ENCODE measurements around the gene SH3BGRL2.
"Not testable (repeated sequence)": the region's sequence is repeated elsewhere in the genome, so short reads cannot be mapped to it uniquely, and the experiment has no call there.

SH3BGRL2 gene

GRCh38 chr6:79719248-79719960, 88.3 kb downstream of the SH3BGRL2 start:
- H3K36me3 ChIP-seq (ENCODE audit: control insufficient read depth in 1 of 2, insufficient read depth in 2 of 2, low read length in 2 of 2), result no peaks in the 10 kb centered on the region
- no peaks in the 10 kb centered on the region for H3K4me1 ChIP-seq (ENCODE audit: control insufficient read depth in 1 of 2, insufficient read depth in 2 of 2, low read length in 2 of 2)
- no peak overlapping the region for H3K27ac ChIP-seq (ENCODE audit: low read length)
- H3K27me3 ChIP-seq (ENCODE audit: low read depth, low read length), result no peaks in the 10 kb centered on the region
- no peaks in the 10 kb centered on the region for H3K9me3 ChIP-seq (ENCODE audit: control insufficient read depth in 1 of 2, low read length in 2 of 2)
- H3K4me3 ChIP-seq (ENCODE audit: low read depth in 1 of 2, low read length in 2 of 2), result no peak overlapping the region

- H3K9me3 ChIP-seq (ENCODE audit: control insufficient read depth in 1 of 2, low read length in 2 of 2), result no peaks in the 10 kb centered on the region
These were observed 93.7 kb downstream of the SH3BGRL2 start for GRCh38 chr6:79724816-79725215.

GRCh38 chr6:79731471-79731870, 100.3 kb downstream of the SH3BGRL2 start:
- no peaks in the 10 kb centered on the region for H3K27me3 ChIP-seq (ENCODE audit: low read depth, low read length)
- no peak overlapping the region for H3K4me3 ChIP-seq (ENCODE audit: low read depth in 1 of 2, low read length in 2 of 2)
- H3K36me3 ChIP-seq (ENCODE audit: control insufficient read depth in 1 of 2, insufficient read depth in 2 of 2, low read length in 2 of 2), result no peaks in the 10 kb centered on the region
- no peaks in the 10 kb centered on the region for H3K4me1 ChIP-seq (ENCODE audit: control insufficient read depth in 1 of 2, insufficient read depth in 2 of 2, low read length in 2 of 2)
- no peaks in the 10 kb centered on the region for H3K9me3 ChIP-seq (ENCODE audit: control insufficient read depth in 1 of 2, low read length in 2 of 2)
- no peak overlapping the region for H3K27ac ChIP-seq (ENCODE audit: low read length)

More at GRCh38 chr6:79724816-79725215, 93.7 kb downstream of the SH3BGRL2 start:
- no peaks in the 10 kb centered on the region for H3K27me3 ChIP-seq (ENCODE audit: low read depth, low read length)
- H3K4me1 ChIP-seq (ENCODE audit: control insufficient read depth in 1 of 2, insufficient read depth in 2 of 2, low read length in 2 of 2), result no peaks in the 10 kb centered on the region
- no peaks in the 10 kb centered on the region for H3K36me3 ChIP-seq (ENCODE audit: control insufficient read depth in 1 of 2, insufficient read depth in 2 of 2, low read length in 2 of 2)
- H3K27ac ChIP-seq (ENCODE audit: low read length), result no peak overlapping the region
- H3K4me3 ChIP-seq (ENCODE audit: low read depth in 1 of 2, low read length in 2 of 2), result no peak overlapping the region

GRCh38 chr6:79733388-79733787, 102.3 kb downstream of the SH3BGRL2 start:
- Histone ChIP-seq H3K27ac (ENCODE audit: low read length) (no peak overlapping the region), H3K9me3 (ENCODE audit: control insufficient read depth in 1 of 2, low read length in 2 of 2) (no peaks in the 10 kb centered on the region), H3K4me3 (ENCODE audit: low read depth in 1 of 2, low read length in 2 of 2) (no peak overlapping the region), H3K4me1 (ENCODE audit: control insufficient read depth in 1 of 2, insufficient read depth in 2 of 2, low read length in 2 of 2) (no peaks in the 10 kb centered on the region), H3K27me3 (ENCODE audit: low read depth, low read length) (no peaks in the 10 kb centered on the region), H3K36me3 (ENCODE audit: control insufficient read depth in 1 of 2, insufficient read depth in 2 of 2, low read length in 2 of 2) (no peaks in the 10 kb centered on the region)

- no peaks in the 10 kb centered on the region for H3K27me3 ChIP-seq (ENCODE audit: low read depth, low read length)
- H3K9me3 ChIP-seq (ENCODE audit: control insufficient read depth in 1 of 2, low read length in 2 of 2), result no peaks in the 10 kb centered on the region
- H3K4me3 ChIP-seq (ENCODE audit: low read depth in 1 of 2, low read length in 2 of 2), result no peak overlapping the region
- H3K27ac ChIP-seq (ENCODE audit: low read length), result no peak overlapping the region
- H3K4me1 ChIP-seq (ENCODE audit: control insufficient read depth in 1 of 2, insufficient read depth in 2 of 2, low read length in 2 of 2), result no peaks in the 10 kb centered on the region
- no peaks in the 10 kb centered on the region for H3K36me3 ChIP-seq (ENCODE audit: control insufficient read depth in 1 of 2, insufficient read depth in 2 of 2, low read length in 2 of 2)
These were observed 103.2 kb downstream of the SH3BGRL2 start for GRCh38 chr6:79734374-79734773.

GRCh38 chr6:79735183-79735582, 104.1 kb downstream of the SH3BGRL2 start:
- no peaks in the 10 kb centered on the region for H3K4me1 ChIP-seq (ENCODE audit: control insufficient read depth in 1 of 2, insufficient read depth in 2 of 2, low read length in 2 of 2)
- H3K9me3 ChIP-seq (ENCODE audit: control insufficient read depth in 1 of 2, low read length in 2 of 2), result no peaks in the 10 kb centered on the region
- H3K36me3 ChIP-seq (ENCODE audit: control insufficient read depth in 1 of 2, insufficient read depth in 2 of 2, low read length in 2 of 2), result no peaks in the 10 kb centered on the region
- H3K4me3 ChIP-seq (ENCODE audit: low read depth in 1 of 2, low read length in 2 of 2), result no peak overlapping the region
- H3K27ac ChIP-seq (ENCODE audit: low read length), result no peak overlapping the region
- no peaks in the 10 kb centered on the region for H3K27me3 ChIP-seq (ENCODE audit: low read depth, low read length)

- Histone ChIP-seq H3K27ac (ENCODE audit: low read length) (no peak overlapping the region), H3K4me3 (ENCODE audit: low read depth in 1 of 2, low read length in 2 of 2) (peak overlapping the region; percentile 14 to 34)
These were observed 106.0 kb downstream of the SH3BGRL2 start for GRCh38 chr6:79737172-79737571.

GRCh38 chr6:79742030-79742429, 110.9 kb downstream of the SH3BGRL2 start:
- Histone ChIP-seq H3K4me3 (ENCODE audit: low read depth in 1 of 2, low read length in 2 of 2) (no peak overlapping the region), H3K36me3 (ENCODE audit: control insufficient read depth in 1 of 2, insufficient read depth in 2 of 2, low read length in 2 of 2) (no peaks in the 10 kb centered on the region), H3K4me1 (ENCODE audit: control insufficient read depth in 1 of 2, insufficient read depth in 2 of 2, low read length in 2 of 2) (no peaks in the 10 kb centered on the region), H3K27me3 (ENCODE audit: low read depth, low read length) (no peaks in the 10 kb centered on the region), H3K9me3 (ENCODE audit: control insufficient read depth in 1 of 2, low read length in 2 of 2) (no peaks in the 10 kb centered on the region), H3K27ac (ENCODE audit: low read length) (no peak overlapping the region)

More at GRCh38 chr6:79737172-79737571, 106.0 kb downstream of the SH3BGRL2 start:
- H3K27me3 ChIP-seq (ENCODE audit: low read depth, low read length), result no peaks in the 10 kb centered on the region
- H3K9me3 ChIP-seq (ENCODE audit: control insufficient read depth in 1 of 2, low read length in 2 of 2), result no peaks in the 10 kb centered on the region
- no peaks in the 10 kb centered on the region for H3K36me3 ChIP-seq (ENCODE audit: control insufficient read depth in 1 of 2, insufficient read depth in 2 of 2, low read length in 2 of 2)
- H3K4me1 ChIP-seq (ENCODE audit: control insufficient read depth in 1 of 2, insufficient read depth in 2 of 2, low read length in 2 of 2), result no peaks in the 10 kb centered on the region

GRCh38 chr6:79745282-79745681, 114.2 kb downstream of the SH3BGRL2 start:
- not testable (repeated sequence) for H3K27me3 ChIP-seq (ENCODE audit: low read depth, low read length); H3K4me1 ChIP-seq (ENCODE audit: control insufficient read depth in 1 of 2, insufficient read depth in 2 of 2, low read length in 2 of 2); H3K4me3 ChIP-seq (ENCODE audit: low read depth in 1 of 2, low read length in 2 of 2); H3K27ac ChIP-seq (ENCODE audit: low read length); H3K9me3 ChIP-seq (ENCODE audit: control insufficient read depth in 1 of 2, low read length in 2 of 2); H3K36me3 ChIP-seq (ENCODE audit: control insufficient read depth in 1 of 2, insufficient read depth in 2 of 2, low read length in 2 of 2)

GRCh38 chr6:79746325-79746724, 115.2 kb downstream of the SH3BGRL2 start:
- not testable (repeated sequence) for H3K36me3 ChIP-seq (ENCODE audit: control insufficient read depth in 1 of 2, insufficient read depth in 2 of 2, low read length in 2 of 2); H3K4me1 ChIP-seq (ENCODE audit: control insufficient read depth in 1 of 2, insufficient read depth in 2 of 2, low read length in 2 of 2); H3K27ac ChIP-seq (ENCODE audit: low read length); H3K27me3 ChIP-seq (ENCODE audit: low read depth, low read length); H3K9me3 ChIP-seq (ENCODE audit: control insufficient read depth in 1 of 2, low read length in 2 of 2); H3K4me3 ChIP-seq (ENCODE audit: low read depth in 1 of 2, low read length in 2 of 2)

- no peaks in the 10 kb centered on the region for H3K4me1 ChIP-seq (ENCODE audit: control insufficient read depth in 1 of 2, insufficient read depth in 2 of 2, low read length in 2 of 2)
- no peaks in the 10 kb centered on the region for H3K9me3 ChIP-seq (ENCODE audit: control insufficient read depth in 1 of 2, low read length in 2 of 2)
These were observed 119.7 kb downstream of the SH3BGRL2 start for GRCh38 chr6:79750806-79751205.

More at GRCh38 chr6:79750806-79751205, 119.7 kb downstream of the SH3BGRL2 start:
- H3K36me3 ChIP-seq (ENCODE audit: control insufficient read depth in 1 of 2, insufficient read depth in 2 of 2, low read length in 2 of 2), result no peaks in the 10 kb centered on the region
- no peak overlapping the region for H3K4me3 ChIP-seq (ENCODE audit: low read depth in 1 of 2, low read length in 2 of 2)
- H3K27ac ChIP-seq (ENCODE audit: low read length), result no peak overlapping the region
- H3K27me3 ChIP-seq (ENCODE audit: low read depth, low read length), result no peaks in the 10 kb centered on the region
